ENCODE data around the gene SLC6A14. TPM values are rescaled to one million over a fixed set of nuclear protein-coding genes. Genes with fewer than 3 reads are reported as not detected.

The SLC6A14 gene
- total RNA-seq = not detected
- long read RNA-seq = 0 reads

DNA sequence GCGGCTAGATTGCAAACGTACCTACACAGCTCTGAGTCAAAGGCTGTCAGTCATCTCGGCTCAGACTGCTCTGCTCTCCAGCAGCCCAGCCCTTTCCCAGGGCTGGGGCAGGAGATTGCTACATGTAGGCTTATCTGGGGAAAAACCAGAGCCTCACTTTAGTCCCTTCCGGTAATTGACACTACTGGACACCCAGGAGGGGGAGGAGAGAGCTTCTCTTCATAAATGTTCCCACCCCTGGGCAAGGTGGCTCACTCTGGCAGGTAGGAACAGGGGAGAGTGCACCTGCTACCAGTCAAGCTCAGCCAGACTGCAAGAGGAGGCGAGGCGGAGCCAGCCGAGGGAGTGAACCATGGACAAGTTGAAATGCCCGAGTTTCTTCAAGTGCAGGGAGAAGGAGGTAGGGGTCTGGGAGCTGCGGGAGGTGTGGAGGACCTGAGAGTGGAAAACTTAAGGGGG is at the start of gene SLC6A14:
TSS of gene SLC6A14 (plus strand) at position 249 of the 459 bp plus-strand sequence. CDS start at position 353, 104 bp downstream.
- intact Hi-C loops (cut with DNase I) = no loop called here
- Histone ChIP-seq H3K36me3 (no peaks in the 10 kb centered on the region), H3K4me1 (no peaks in the 10 kb centered on the region), H3K9me3 (no peaks in the 10 kb centered on the region), H3K27me3 (no peaks in the 10 kb centered on the region), H3K27ac (no peak within 1 kb of the TSS), H3K4me3 (no peak within 1 kb of the TSS)
- DNase-seq (no peak), ATAC-seq (no peak)
- 33% methylated on average over 8 of the region's 9 CpGs for WGBS (ENCODE audit: insufficient coverage, low coverage, low lambda C conversion rate, missing lambda C conversion rate)
- TF ChIP-seq, protein P1, sequence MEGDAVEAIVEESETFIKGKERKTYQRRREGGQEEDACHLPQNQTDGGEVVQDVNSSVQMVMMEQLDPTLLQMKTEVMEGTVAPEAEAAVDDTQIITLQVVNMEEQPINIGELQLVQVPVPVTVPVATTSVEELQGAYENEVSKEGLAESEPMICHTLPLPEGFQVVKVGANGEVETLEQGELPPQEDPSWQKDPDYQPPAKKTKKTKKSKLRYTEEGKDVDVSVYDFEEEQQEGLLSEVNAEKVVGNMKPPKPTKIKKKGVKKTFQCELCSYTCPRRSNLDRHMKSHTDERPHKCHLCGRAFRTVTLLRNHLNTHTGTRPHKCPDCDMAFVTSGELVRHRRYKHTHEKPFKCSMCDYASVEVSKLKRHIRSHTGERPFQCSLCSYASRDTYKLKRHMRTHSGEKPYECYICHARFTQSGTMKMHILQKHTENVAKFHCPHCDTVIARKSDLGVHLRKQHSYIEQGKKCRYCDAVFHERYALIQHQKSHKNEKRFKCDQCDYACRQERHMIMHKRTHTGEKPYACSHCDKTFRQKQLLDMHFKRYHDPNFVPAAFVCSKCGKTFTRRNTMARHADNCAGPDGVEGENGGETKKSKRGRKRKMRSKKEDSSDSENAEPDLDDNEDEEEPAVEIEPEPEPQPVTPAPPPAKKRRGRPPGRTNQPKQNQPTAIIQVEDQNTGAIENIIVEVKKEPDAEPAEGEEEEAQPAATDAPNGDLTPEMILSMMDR (IDR thresholded peaks at IDR 0.05) = no peak
- TF ChIP-seq POLR2A (IDR thresholded peaks at IDR 0.05) = no peak

- 62% methylated on average over 4 of the region's 7 CpGs for WGBS (ENCODE audit: insufficient coverage, low coverage, low lambda C conversion rate, missing lambda C conversion rate)
- H3K36me3 ChIP-seq = no peaks in the 10 kb centered on the region
- TF ChIP-seq POLR2A (IDR thresholded peaks at IDR 0.05) = no peak
- TF ChIP-seq, protein P1 (IDR thresholded peaks at IDR 0.05) = no peak
- intact Hi-C loops (cut with DNase I) = no loop called here
- no peaks in the 10 kb centered on the region for H3K9me3 ChIP-seq
- H3K4me1 ChIP-seq = no peaks in the 10 kb centered on the region
- no peak for DNase-seq
- no peaks in the 10 kb centered on the region for H3K27me3 ChIP-seq
- H3K4me3 ChIP-seq = no peak overlapping the region
- no peak for ATAC-seq
- H3K27ac ChIP-seq = no peak overlapping the region
Measured at GRCh38 chrX:116395752-116396151, 40.7 kb upstream of the SLC6A14 start.

- intact Hi-C loops (cut with DNase I) = no loop called here
- TF ChIP-seq POLR2A (IDR thresholded peaks at IDR 0.05) = no peak
- TF ChIP-seq, protein P1 (IDR thresholded peaks at IDR 0.05) = no peak
- ATAC-seq (no peak), DNase-seq (no peak)
- no peaks in the 10 kb centered on the region for H3K36me3 ChIP-seq
- no peaks in the 10 kb centered on the region for H3K4me1 ChIP-seq
- H3K9me3 ChIP-seq = no peaks in the 10 kb centered on the region
- H3K4me3 ChIP-seq = no peak overlapping the region
- H3K27ac ChIP-seq = no peak overlapping the region
- H3K27me3 ChIP-seq = no peaks in the 10 kb centered on the region
Measured at GRCh38 chrX:116399681-116400080, 36.7 kb upstream of the SLC6A14 start.

DNA sequence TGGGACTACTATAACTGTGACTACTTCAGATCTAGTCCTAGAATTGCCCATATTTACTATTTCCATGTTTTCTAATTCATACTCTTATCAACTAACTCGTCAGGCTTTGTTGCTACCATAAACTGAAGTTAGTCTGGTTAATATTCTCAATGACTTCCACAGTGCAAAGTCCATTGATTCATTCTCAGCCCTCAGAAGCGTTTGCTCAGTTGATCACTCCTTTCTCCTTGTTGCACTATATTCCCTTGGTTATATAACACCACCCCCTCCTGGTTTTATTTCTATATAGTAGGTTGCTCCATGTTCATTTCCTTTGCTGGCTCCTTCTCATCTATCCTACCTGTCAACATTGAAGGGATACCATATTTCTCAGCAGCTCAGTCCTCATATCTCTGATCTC is 27.2 kb upstream of the SLC6A14 start:
- Histone ChIP-seq H3K9me3 (no peaks in the 10 kb centered on the region), H3K4me3 (no peak overlapping the region), H3K36me3 (no peaks in the 10 kb centered on the region), H3K27me3 (peaks cover 0 to 8% of the 10 kb centered on the region in 2 donors), H3K4me1 (no peaks in the 10 kb centered on the region), H3K27ac (no peak overlapping the region)
- no peak for ATAC-seq
- intact Hi-C loops (cut with DNase I) = no loop called here
- DNase-seq = no peak
- TF ChIP-seq POLR2A (IDR thresholded peaks at IDR 0.05) = no peak
- TF ChIP-seq, protein P1 (IDR thresholded peaks at IDR 0.05) = no peak
- 15% methylated on average over 2 of the region's 2 CpGs for WGBS (ENCODE audit: insufficient coverage, low coverage, low lambda C conversion rate, missing lambda C conversion rate)

GRCh38 chrX:116413273-116413672 is 23.1 kb upstream of the SLC6A14 start:
- TF ChIP-seq, protein P1 (IDR thresholded peaks at IDR 0.05) = no peak
- no peak for TF ChIP-seq POLR2A (IDR thresholded peaks at IDR 0.05)
- peaks cover 0 to 8% of the 10 kb centered on the region in 2 donors for H3K27me3 ChIP-seq
- no peak for DNase-seq
- 10% methylated on average over 1 of the region's 1 CpG for WGBS (ENCODE audit: insufficient coverage, low coverage, low lambda C conversion rate, missing lambda C conversion rate)
- no peak for ATAC-seq
- H3K27ac ChIP-seq = no peak overlapping the region
- H3K36me3 ChIP-seq = no peaks in the 10 kb centered on the region
- H3K4me1 ChIP-seq = no peaks in the 10 kb centered on the region
- H3K9me3 ChIP-seq = no peaks in the 10 kb centered on the region
- H3K4me3 ChIP-seq = no peak overlapping the region
- intact Hi-C loops (cut with DNase I) = no loop called here
